Transverse colon (tissue), 4 donors: ENCODE measurements around the gene LIPA.

Experiments used
- CTCF ChIP-seq, 5 experiments: fragments of 200-600 bp in 3 of 5; fragments of 450-650 bp in 2 of 5; sonication (generic) in 3 of 5; IDR thresholded peaks; 1 replicate in 2 of 5; 2 replicates in 3 of 5; pipeline ENCODE4 v1.5.1; 2016 to 2017; ENCODE audit warnings: antibody characterized with exemption in 5 of 5, inconsistent platforms in 3 of 5, mild to moderate bottlenecking in 2 of 5, moderate library complexity in 1 of 5
- EP300 ChIP-seq: sonication (generic); formaldehyde crosslinking; IDR thresholded peaks from one replicate; pipeline ENCODE4 v1.6.1; 2017; ENCODE audit warnings: antibody characterized with exemption, low read depth
- POLR2A ChIP-seq: fragments of 450-650 bp; IDR thresholded peaks from one replicate; pipeline ENCODE4 v1.6.1; 2016; ENCODE audit warnings: antibody characterized with exemption, mild to moderate bottlenecking, moderate library complexity
- POLR2AphosphoS5 ChIP-seq, 3 donors: sonication (generic); formaldehyde crosslinking; IDR thresholded peaks; one replicate each; pipeline ENCODE4 v1.6.1; 2016; ENCODE audit warnings: antibody characterized with exemption in 3 of 3

DNA sequence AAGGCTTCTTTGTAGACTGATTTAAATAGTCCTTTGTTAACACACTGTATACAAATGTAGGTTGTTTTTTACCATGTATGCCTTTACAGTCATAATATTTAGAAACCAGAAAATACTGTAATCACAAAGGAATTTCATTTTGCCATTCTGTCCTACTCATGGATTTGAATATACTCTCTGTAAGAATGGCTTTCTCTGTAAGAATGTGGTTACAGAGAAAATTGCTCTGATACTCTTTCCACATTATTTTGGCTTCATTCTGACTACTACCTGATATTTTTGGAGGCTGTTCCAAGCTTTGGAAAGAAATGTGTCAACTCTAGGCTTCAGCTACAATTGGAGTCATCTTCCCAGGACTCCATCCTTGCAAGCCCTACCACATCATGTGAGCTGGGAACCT is 68.0 kb downstream of the LIPA start:
- TF ChIP-seq EP300 (no peak), POLR2A (no peak), POLR2AphosphoS5 (IDR thresholded peaks at IDR 0.05) (no peak), CTCF (IDR thresholded peaks at IDR 0.05) (no peak)
